Smooth muscle cell of trachea (primary cell): Measurements from ENCODE around the gene ZNF71. TPM values are rescaled to one million over a fixed set of nuclear protein-coding genes. Genes with fewer than 3 reads are reported as not detected.

Experiments used
- total RNA-seq: library from RNA; depleted of rRNA; stranded (reverse); fragments of >200 nt; gene quantifications from 2 replicates; pipeline ENCODE4 v1.2.1, GENCODE V29; 2014

Gene ZNF71
- total RNA-seq: 9.4 and 9.5 TPM in 2 replicates

DNA sequence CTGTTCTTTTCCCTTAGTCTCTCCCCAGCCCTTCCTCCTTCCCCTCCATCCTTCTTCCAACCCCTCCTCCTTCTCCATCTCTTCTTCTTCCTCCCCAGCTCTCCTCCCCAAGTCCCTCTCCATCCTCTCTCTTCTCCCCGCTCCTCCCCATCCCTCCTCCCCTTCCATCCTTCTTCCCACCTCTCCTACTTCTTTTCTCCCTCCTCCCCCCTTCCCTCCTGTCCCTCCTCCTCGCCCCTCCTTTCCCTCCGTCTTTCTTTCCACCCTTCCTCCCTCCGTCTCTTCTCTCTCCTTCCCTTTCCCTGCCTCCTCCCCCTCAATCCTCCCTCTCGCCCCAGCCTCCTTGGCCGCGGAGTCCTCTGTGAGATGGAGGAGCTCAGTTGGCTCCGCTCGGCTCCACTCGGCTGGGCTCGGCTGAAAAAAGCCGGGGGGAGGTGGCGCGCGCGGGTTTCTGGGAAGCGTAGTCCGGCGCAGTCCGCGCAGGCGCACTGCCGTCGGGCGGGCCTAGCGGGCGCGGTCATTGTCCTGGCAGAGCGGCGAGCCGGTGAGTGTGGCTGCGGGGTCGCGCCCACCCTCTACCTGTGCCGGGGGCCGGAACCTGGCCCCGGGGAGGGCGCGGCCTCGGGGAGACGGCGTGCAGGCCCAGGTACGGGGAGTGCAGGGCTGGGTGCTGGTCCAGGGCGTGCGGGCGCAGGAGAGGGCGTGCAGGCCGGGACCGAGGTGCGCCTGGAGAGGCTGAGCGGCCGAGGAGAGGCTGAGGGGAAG, at the start of gene ZNF71:
Gene ZNF71, plus strand, starts transcription at position 520 of the 765 bp plus-strand sequence. CDS start 6,257 bp downstream, outside the sequence.

DNA sequence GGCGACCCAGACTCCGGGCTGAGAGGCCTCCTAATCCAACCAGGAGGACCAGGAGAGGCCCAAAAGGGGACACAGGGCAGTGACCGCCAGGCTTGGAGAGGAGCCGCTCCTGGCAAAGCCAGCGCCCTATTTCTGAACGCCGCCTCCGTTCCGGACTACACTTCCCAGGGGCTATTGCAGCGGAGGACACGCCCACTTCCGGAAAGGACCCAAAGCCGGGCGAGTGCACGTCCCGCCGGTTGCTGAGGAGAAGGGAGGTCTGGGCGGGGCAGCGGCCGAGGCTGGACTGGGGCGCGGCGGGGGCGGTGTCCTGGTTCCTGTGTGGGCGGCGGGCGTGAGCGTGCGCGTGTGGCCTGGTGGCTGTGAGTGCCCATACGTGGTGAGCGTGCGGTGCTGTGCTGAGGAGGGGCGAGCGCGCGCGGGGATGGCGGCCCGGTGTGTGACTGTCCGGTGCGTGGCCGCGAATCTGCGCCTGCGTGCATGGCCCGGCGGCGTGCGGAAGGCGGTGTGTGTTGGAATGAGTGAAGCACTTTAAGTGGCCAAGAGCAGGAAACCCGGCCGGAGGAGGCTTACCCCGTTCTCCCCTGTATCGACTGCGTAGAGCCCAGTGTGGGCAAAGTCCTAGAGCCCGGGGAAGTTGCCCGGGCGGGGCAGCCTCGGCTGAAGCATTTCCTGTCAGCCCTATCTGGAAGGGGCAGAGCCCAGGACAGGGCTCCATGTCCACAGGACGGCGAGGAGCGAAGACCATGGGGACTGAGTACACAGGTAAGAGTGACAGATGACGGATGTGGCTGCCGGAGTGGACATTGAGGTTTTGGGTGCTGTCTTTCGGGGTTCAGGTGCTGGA, 27.6 kb upstream of the ZNF71 start, which contains the start of gene ZNF470:
Gene ZNF470, plus strand, starts transcription at position 195 of the 847 bp plus-strand sequence. CDS start 2,844 bp downstream, outside the sequence.

DNA sequence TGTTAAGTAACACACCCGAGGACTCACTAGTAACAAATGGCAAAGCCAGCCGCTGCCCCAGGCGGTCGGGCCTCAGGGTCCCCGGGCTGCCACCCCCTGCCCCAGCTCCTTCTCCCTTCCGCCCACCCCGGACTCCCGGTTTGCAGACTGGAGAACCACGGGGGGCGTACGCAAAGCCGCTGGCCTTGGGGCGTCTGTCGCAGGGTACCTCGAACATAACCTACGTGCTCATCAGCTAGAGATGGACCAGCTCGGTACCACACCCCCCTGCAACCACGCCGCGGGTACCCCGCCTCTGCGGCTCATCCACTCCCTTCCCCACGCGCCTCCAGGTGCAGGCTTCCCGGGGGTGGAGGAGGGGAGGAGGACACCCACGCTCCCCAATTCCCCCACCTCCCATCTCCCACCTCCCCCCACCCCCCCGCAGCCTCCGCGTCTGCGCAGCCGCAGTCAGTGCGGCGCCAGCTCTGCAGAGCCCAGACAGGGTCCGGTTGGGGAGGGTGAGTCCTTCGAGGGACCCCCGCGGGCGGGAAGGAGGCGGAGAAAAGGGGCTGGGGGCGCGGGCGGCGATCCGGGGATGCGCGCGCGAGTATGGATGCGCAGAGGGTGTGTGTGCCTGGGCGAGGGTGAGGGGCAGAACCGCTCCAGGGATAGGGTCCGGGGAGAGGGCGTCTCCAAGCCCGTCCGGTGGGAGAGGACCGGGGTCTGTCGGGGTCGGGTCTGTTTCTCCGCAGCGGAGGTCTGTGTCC, 47.8 kb downstream of the ZNF71 start, which contains the start of gene SMIM17:
Gene SMIM17, plus strand, starts transcription at position 449 of the 749 bp plus-strand sequence. CDS start 2,509 bp downstream, outside the sequence.

DNA sequence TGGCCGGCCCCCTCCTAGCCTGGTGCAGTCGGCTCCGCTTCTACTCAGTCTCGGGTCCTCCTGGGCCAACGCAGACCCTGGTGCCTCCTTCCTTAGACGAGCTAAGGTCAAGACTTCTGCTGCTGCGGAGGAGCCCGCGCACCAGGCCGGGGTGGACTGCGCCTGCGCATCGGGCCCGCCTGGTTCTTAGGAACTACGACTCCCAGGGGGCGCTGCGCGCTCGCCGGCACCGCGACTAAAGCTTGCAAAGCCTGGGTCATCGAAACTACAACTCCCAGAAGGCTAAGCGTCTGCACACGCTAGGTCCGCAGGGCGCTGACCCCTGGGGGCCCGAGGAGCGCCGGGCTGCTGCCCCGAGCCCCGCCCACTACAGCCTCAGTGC, 76.5 kb downstream of the ZNF71 start, which contains the start of gene ZNF835:
Gene ZNF835, minus strand, starts transcription at position 145 of the 382 bp plus-strand sequence. CDS start 6,559 bp downstream, outside the sequence.

Other genes with a start within 250 kb of the ZNF71 start
- 2.6 and 3.6 TPM in 2 replicates for gene ZNF582, start 201.8 kb upstream of the ZNF71 start, total RNA-seq
- gene ZNF583, start 191.0 kb upstream of the ZNF71 start, total RNA-seq: 5.7 and 5.8 TPM in 2 replicates
- 3.9 and 7.6 TPM in 2 replicates for gene ZNF667, start 118.0 kb upstream of the ZNF71 start, total RNA-seq
- gene ZNF471, start 87.4 kb upstream of the ZNF71 start, total RNA-seq: 5.0 and 5.7 TPM in 2 replicates
- gene ZFP28, start 56.4 kb upstream of the ZNF71 start, total RNA-seq: 9.9 and 13.1 TPM in 2 replicates
- 6.4 and 6.9 TPM in 2 replicates for gene ZNF470, start 27.8 kb upstream of the ZNF71 start, total RNA-seq
- 0.33 TPM in 1 of 2 replicates, not detected in the other for gene SMIM17, start 47.9 kb downstream of the ZNF71 start, total RNA-seq
- 0.15 and 1.2 TPM in 2 replicates for gene ZNF835, start 76.5 kb downstream of the ZNF71 start, total RNA-seq
- 0.29 and 5.0 TPM in 2 replicates for gene PEG3, start 245.4 kb downstream of the ZNF71 start, total RNA-seq
- not detected in 2 replicates for gene ZIM2, start 245.4 kb downstream of the ZNF71 start, total RNA-seq